SK-N-SH (cell line): ENCODE data around the gene PLD4. TPM values are rescaled to one million over a fixed set of nuclear protein-coding genes. Genes with fewer than 3 reads are reported as not detected.
"Not testable (repeated sequence)": the region's sequence is repeated elsewhere in the genome, so short reads cannot be mapped to it uniquely, and the experiment has no call there.

Experiments
- CTCF ChIA-PET: fragments of 300-600, 350-600 bp; formaldehyde crosslinking; extraction: SDS; loops from one replicate; lab custom pipeline; 2021; lab: Yijun Ruan, JAX
- POLR2A ChIA-PET: fragments of 350-600 bp; sonication (Branson Sonifier 250); formaldehyde crosslinking; extraction: SDS; loops from one replicate; lab custom pipeline; 2020; ENCODE audit warnings: antibody characterized with exemption, inconsistent platforms; lab: Yijun Ruan, JAX
- DNase-seq: peaks from one replicate; pipeline ENCODE4 v3.0.0; 2012
- H2AFZ ChIP-seq: fragments of 200-600 bp; sonication (generic); 2 replicates; pipeline ENCODE4 v1.8.1; 2016; ENCODE audit warnings: antibody characterized with exemption, mild to moderate bottlenecking, low read depth
- H3F3A ChIP-seq: fragments of 200-600 bp; sonication (generic); replicated peaks from 2 replicates; pipeline ENCODE3; 2016; ENCODE audit warnings: antibody characterized with exemption, mild to moderate bottlenecking; ENCODE audit not compliant: insufficient read depth
- H3K27ac ChIP-seq, 2 experiments: fragments of 200-500 bp in 1 of 2; fragments of 200-600 bp in 1 of 2; sonication (Bioruptor generic) in 1 of 2; sonication (generic), shearing (Covaris generic) in 1 of 2; 2 replicates each; pipeline versions ENCODE4 v1.5.1 to v1.6.1; 2014 to 2016; ENCODE audit warnings: low read depth in 2 of 2, inconsistent platforms in 1 of 2, low read length in 1 of 2, mild to moderate bottlenecking in 1 of 2, mixed read lengths in 1 of 2
- H3K27me3 ChIP-seq: fragments of 200-600 bp; sonication (generic), shearing (Covaris generic); 2 replicates; pipeline ENCODE4 v1.6.1; 2016; ENCODE audit warnings: mixed run types; ENCODE audit not compliant: insufficient read depth
- H3K36me3 ChIP-seq, 2 experiments: fragments of 200-500 bp in 1 of 2; fragments of 200-600 bp in 1 of 2; sonication (Bioruptor generic) in 1 of 2; sonication (generic) in 1 of 2; replicated peaks in 1 of 2; 2 replicates each; pipeline versions ENCODE3 to v1.5.1; 2014 to 2016; ENCODE audit warnings: low read length in 1 of 2, mild to moderate bottlenecking in 1 of 2; ENCODE audit not compliant: insufficient read depth in 2 of 2, control insufficient read depth in 1 of 2
- H3K4me1 ChIP-seq, 2 experiments: fragments of 200-500 bp in 1 of 2; fragments of 200-600 bp in 1 of 2; sonication (Bioruptor generic) in 1 of 2; sonication (generic), shearing (Covaris generic) in 1 of 2; 2 replicates each; pipeline versions ENCODE4 v1.5.1 to v1.6.1; 2014 to 2016; ENCODE audit warnings: low read depth in 1 of 2, low read length in 1 of 2, mixed run types in 1 of 2; ENCODE audit not compliant: insufficient read depth in 2 of 2, control insufficient read depth in 1 of 2
- H3K4me2 ChIP-seq: fragments of 200-600 bp; sonication (generic), shearing (Covaris generic); 2 replicates; pipeline ENCODE4 v1.6.1; 2017; ENCODE audit warnings: mixed run types
- H3K4me3 ChIP-seq, 2 experiments: fragments of 200-500 bp in 1 of 2; fragments of 200-600 bp in 1 of 2; sonication (Bioruptor generic) in 1 of 2; sonication (generic), shearing (Covaris generic) in 1 of 2; 2 replicates each; pipeline versions ENCODE4 v1.5.1 to v1.8.1; 2014 to 2016; ENCODE audit warnings: low read depth in 2 of 2, inconsistent platforms in 1 of 2, low read length in 1 of 2, mild to moderate bottlenecking in 1 of 2, mixed read lengths in 1 of 2, moderate library complexity in 1 of 2
- H3K79me2 ChIP-seq: fragments of 200-600 bp; sonication (generic); 2 replicates; pipeline ENCODE4 v1.8.1; 2017; ENCODE audit warnings: mild to moderate bottlenecking; ENCODE audit not compliant: insufficient read depth
- H3K9ac ChIP-seq: fragments of 200-600 bp; sonication (generic); 2 replicates; pipeline ENCODE4 v1.6.1; 2017; ENCODE audit warnings: mixed run types
- H3K9me2 ChIP-seq: fragments of 200-600 bp; sonication (generic); 2 replicates; pipeline ENCODE4 v1.6.1; 2017; ENCODE audit warnings: mixed run types
- H3K9me3 ChIP-seq: fragments of 200-600 bp; sonication (generic); 2 replicates; pipeline ENCODE4 v1.6.1; 2017; ENCODE audit warnings: mixed run types, mild to moderate bottlenecking, moderate library complexity
- H4K20me1 ChIP-seq: fragments of 200-600 bp; sonication (generic); 2 replicates; pipeline ENCODE4 v1.6.1; 2017; ENCODE audit warnings: mild to moderate bottlenecking, mixed run types; ENCODE audit not compliant: insufficient read depth
- ELF1 ChIP-seq: IDR thresholded peaks from 2 replicates; pipeline ENCODE4 v1.4.0; 2012
- FOXM1 ChIP-seq: IDR thresholded peaks from 2 replicates; pipeline ENCODE4 v1.4.0; 2012; ENCODE audit warnings: low read depth, mild to moderate bottlenecking
- GABPA ChIP-seq: IDR thresholded peaks from 2 replicates; pipeline ENCODE4 v1.4.0; 2012; ENCODE audit warnings: low read depth, mild to moderate bottlenecking
- GATA2 ChIP-seq: sonication (generic); formaldehyde crosslinking; IDR thresholded peaks from 2 replicates; pipeline ENCODE4 v1.5.0; 2020; ENCODE audit warnings: mild to moderate bottlenecking, missing genetic modification reagents
- JUND ChIP-seq: IDR thresholded peaks from 2 replicates; pipeline ENCODE4 v1.4.0; 2012
- MEF2A ChIP-seq: IDR thresholded peaks from 2 replicates; pipeline ENCODE4 v1.4.0; 2012; ENCODE audit warnings: low read depth, borderline replicate concordance
- POLR2AphosphoS5 ChIP-seq: IDR thresholded peaks from 2 replicates; pipeline ENCODE4 v1.6.1; 2012; ENCODE audit warnings: low read depth, low read length
- RAD21 ChIP-seq: IDR thresholded peaks from 2 replicates; pipeline ENCODE4 v1.6.1; 2012; ENCODE audit warnings: mild to moderate bottlenecking, low read length
- RCOR1 ChIP-seq: fragments of 150-350 bp; IDR thresholded peaks from 2 replicates; pipeline ENCODE4 v1.6.1; 2017; ENCODE audit warnings: antibody characterized with exemption, low read length
- RFX5 ChIP-seq: IDR thresholded peaks from 2 replicates; pipeline ENCODE4 v1.6.1; 2012; ENCODE audit warnings: mild to moderate bottlenecking, improper control_type of control experiment, low read length
- RXRA ChIP-seq: IDR thresholded peaks from 2 replicates; pipeline ENCODE4 v1.4.0; 2012; ENCODE audit warnings: low read depth, mild to moderate bottlenecking, borderline replicate concordance
- TAF1 ChIP-seq: IDR thresholded peaks from 2 replicates; pipeline ENCODE4 v1.6.1; 2012; ENCODE audit warnings: low read depth, mild to moderate bottlenecking, low read length, moderate library complexity, borderline replicate concordance
- YY1 ChIP-seq: IDR thresholded peaks from 2 replicates; pipeline ENCODE4 v1.4.0; 2012; ENCODE audit warnings: low read depth, mild to moderate bottlenecking
- WGBS: methylation state at CpG from one replicate; pipeline ENCODE4 v1.1.6; 2017; ENCODE audit warnings: low lambda C conversion rate; 5-methylcytosine and 5-hydroxymethylcytosine counted together
- polyA plus RNA-seq, 3 experiments: library from polyadenylated mRNA; depleted of rRNA; stranded (reverse); fragments of >200 nt; gene quantifications; 2 replicates each; pipeline ENCODE4 v1.2.3, GENCODE V29; 2012
- TF ChIP-seq, protein P1 (sequence below): fragments of 200-600 bp; sonication (generic); IDR thresholded peaks from 2 replicates; pipeline ENCODE4 v1.6.1; 2017; ENCODE audit warnings: antibody characterized with exemption, mild to moderate bottlenecking, moderate library complexity
- TF ChIP-seq, protein P2 (sequence below): IDR thresholded peaks from 2 replicates; pipeline ENCODE4 v1.6.1; 2012; ENCODE audit warnings: mild to moderate bottlenecking, low read depth, low read length, moderate library complexity
- TF ChIP-seq, protein P3 (sequence below): IDR thresholded peaks from 2 replicates; pipeline ENCODE4 v1.4.0; 2012; ENCODE audit warnings: low read depth, borderline replicate concordance
- TF ChIP-seq, protein P4 (sequence below): fragments of 150-350 bp; IDR thresholded peaks from 2 replicates; pipeline ENCODE4 v1.6.1; 2016; ENCODE audit warnings: mild to moderate bottlenecking, low read depth, low read length

Gene PLD4
- polyA plus RNA-seq, 1 of the 3 experiments (the other 2 are of a cell fraction) = 0.02 TPM

DNA sequence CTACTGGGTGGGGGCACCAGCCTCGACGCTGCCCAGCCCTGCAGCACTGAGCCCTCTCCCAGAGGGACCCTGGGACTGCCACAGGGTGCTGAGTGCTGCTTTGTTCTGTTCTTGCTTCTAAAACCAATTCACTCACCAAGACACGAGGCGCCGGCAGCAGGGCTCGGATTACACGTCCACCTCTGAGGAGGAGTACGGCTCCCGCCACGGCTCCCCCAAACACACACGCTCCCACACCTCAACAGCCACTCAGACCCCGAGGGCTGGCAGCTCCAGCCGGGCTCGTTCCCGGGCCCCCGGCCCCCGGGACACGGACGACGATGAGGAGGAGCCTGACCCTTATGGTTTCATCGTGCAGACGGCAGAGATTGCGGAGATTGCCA, 35.3 kb upstream of the PLD4 start:
- WGBS = 94% methylated on average over 17 of the region's 23 CpGs
- H2AFZ ChIP-seq = no peak overlapping the region
- no peaks in the 10 kb centered on the region for H3F3A ChIP-seq
- TF ChIP-seq FOXM1 (no peak), RCOR1 (no peak), TAF1 (no peak), YY1 (no peak), GABPA (no peak), POLR2AphosphoS5 (no peak), MEF2A (no peak), RAD21 (no peak), ELF1 (no peak), RFX5 (no peak), RXRA (no peak), JUND (no peak), GATA2 (CRISPR knock-in tag) (no peak)
- TF ChIP-seq, protein P1, sequence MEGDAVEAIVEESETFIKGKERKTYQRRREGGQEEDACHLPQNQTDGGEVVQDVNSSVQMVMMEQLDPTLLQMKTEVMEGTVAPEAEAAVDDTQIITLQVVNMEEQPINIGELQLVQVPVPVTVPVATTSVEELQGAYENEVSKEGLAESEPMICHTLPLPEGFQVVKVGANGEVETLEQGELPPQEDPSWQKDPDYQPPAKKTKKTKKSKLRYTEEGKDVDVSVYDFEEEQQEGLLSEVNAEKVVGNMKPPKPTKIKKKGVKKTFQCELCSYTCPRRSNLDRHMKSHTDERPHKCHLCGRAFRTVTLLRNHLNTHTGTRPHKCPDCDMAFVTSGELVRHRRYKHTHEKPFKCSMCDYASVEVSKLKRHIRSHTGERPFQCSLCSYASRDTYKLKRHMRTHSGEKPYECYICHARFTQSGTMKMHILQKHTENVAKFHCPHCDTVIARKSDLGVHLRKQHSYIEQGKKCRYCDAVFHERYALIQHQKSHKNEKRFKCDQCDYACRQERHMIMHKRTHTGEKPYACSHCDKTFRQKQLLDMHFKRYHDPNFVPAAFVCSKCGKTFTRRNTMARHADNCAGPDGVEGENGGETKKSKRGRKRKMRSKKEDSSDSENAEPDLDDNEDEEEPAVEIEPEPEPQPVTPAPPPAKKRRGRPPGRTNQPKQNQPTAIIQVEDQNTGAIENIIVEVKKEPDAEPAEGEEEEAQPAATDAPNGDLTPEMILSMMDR = no peak
- TF ChIP-seq, protein P2, sequence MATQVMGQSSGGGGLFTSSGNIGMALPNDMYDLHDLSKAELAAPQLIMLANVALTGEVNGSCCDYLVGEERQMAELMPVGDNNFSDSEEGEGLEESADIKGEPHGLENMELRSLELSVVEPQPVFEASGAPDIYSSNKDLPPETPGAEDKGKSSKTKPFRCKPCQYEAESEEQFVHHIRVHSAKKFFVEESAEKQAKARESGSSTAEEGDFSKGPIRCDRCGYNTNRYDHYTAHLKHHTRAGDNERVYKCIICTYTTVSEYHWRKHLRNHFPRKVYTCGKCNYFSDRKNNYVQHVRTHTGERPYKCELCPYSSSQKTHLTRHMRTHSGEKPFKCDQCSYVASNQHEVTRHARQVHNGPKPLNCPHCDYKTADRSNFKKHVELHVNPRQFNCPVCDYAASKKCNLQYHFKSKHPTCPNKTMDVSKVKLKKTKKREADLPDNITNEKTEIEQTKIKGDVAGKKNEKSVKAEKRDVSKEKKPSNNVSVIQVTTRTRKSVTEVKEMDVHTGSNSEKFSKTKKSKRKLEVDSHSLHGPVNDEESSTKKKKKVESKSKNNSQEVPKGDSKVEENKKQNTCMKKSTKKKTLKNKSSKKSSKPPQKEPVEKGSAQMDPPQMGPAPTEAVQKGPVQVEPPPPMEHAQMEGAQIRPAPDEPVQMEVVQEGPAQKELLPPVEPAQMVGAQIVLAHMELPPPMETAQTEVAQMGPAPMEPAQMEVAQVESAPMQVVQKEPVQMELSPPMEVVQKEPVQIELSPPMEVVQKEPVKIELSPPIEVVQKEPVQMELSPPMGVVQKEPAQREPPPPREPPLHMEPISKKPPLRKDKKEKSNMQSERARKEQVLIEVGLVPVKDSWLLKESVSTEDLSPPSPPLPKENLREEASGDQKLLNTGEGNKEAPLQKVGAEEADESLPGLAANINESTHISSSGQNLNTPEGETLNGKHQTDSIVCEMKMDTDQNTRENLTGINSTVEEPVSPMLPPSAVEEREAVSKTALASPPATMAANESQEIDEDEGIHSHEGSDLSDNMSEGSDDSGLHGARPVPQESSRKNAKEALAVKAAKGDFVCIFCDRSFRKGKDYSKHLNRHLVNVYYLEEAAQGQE = no peak
- TF ChIP-seq, protein P3, sequence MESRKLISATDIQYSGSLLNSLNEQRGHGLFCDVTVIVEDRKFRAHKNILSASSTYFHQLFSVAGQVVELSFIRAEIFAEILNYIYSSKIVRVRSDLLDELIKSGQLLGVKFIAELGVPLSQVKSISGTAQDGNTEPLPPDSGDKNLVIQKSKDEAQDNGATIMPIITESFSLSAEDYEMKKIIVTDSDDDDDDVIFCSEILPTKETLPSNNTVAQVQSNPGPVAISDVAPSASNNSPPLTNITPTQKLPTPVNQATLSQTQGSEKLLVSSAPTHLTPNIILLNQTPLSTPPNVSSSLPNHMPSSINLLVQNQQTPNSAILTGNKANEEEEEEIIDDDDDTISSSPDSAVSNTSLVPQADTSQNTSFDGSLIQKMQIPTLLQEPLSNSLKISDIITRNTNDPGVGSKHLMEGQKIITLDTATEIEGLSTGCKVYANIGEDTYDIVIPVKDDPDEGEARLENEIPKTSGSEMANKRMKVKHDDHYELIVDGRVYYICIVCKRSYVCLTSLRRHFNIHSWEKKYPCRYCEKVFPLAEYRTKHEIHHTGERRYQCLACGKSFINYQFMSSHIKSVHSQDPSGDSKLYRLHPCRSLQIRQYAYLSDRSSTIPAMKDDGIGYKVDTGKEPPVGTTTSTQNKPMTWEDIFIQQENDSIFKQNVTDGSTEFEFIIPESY = no peak
- TF ChIP-seq, protein P4, sequence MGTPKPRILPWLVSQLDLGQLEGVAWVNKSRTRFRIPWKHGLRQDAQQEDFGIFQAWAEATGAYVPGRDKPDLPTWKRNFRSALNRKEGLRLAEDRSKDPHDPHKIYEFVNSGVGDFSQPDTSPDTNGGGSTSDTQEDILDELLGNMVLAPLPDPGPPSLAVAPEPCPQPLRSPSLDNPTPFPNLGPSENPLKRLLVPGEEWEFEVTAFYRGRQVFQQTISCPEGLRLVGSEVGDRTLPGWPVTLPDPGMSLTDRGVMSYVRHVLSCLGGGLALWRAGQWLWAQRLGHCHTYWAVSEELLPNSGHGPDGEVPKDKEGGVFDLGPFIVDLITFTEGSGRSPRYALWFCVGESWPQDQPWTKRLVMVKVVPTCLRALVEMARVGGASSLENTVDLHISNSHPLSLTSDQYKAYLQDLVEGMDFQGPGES = no peak
- TF ChIP-seq, all 33 proteins: peak for 0
- Histone ChIP-seq H3K4me1 (no peaks in the 10 kb centered on the region; a peak in 1 of 4 replicates), H4K20me1 (no peaks in the 10 kb centered on the region), H3K79me2 (no peaks in the 10 kb centered on the region), H3K36me3 (peaks cover 0 to 16% of the 10 kb centered on the region in 2 experiments), H3K4me2 (no peak overlapping the region), H3K9me3 (no peaks in the 10 kb centered on the region), H3K27me3 (no peaks in the 10 kb centered on the region), H3K27ac (no peak overlapping the region), H3K9me2 (no peaks in the 10 kb centered on the region), H3K4me3 (no peak overlapping the region), H3K9ac (no peak overlapping the region)
- DNase-seq = no peak
- POLR2A ChIA-PET = no interaction called here
- CTCF ChIA-PET = interaction anchor here (1.0 kb wide), 2 partner anchors 62 to 121 kb away, joined by 3 to 4 read pairs; no protein-coding TSS in a partner anchor

DNA sequence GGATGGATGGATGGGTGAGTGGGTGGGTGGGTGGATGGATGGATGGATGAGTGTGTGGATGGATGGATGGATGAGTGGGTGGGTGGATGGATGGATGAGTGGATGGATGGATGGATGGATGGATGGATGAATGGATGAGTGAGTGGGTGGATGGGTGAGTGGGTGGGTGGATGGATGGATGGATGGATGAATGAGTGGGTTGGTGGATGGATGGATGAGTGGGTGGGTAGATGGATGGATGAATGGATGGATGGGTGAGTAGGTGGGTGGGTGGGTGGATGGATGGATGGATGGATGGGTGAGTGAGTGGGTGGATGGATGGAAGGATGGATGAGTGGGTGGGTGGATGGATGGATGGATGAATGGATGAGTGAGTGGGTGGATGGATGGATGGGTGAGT, 34.4 kb upstream of the PLD4 start:
- H3K9me2 ChIP-seq, POLR2A ChIA-PET, H2AFZ ChIP-seq, H3K4me1 ChIP-seq, H3F3A ChIP-seq, H3K27ac ChIP-seq, H3K27me3 ChIP-seq, H3K9me3 ChIP-seq, H4K20me1 ChIP-seq, H3K4me3 ChIP-seq, H3K4me2 ChIP-seq, H3K79me2 ChIP-seq, H3K9ac ChIP-seq, DNase-seq: not testable (repeated sequence)
- peaks cover 0 to 16% of the 10 kb centered on the region in 2 experiments for H3K36me3 ChIP-seq
- CTCF ChIA-PET = interaction anchor here (1.0 kb wide), 1 partner anchor 63 kb away, joined by 3 read pairs; no protein-coding TSS in a partner anchor
